ENCODE data around the gene CRACR2A. TPM values are rescaled to one million over a fixed set of nuclear protein-coding genes. Genes with fewer than 3 reads are reported as not detected.

Gene CRACR2A
- polyA plus RNA-seq, 3 donors: 2.8 to 10.7 (median 5.8) TPM

- Histone ChIP-seq H3K9ac (ENCODE audit: insufficient read depth, low read length, poor library complexity, severe bottlenecking) (no peak overlapping the region), H3K79me2 (ENCODE audit: insufficient read depth, low read length) (no peaks in the 10 kb centered on the region), H3K4me2 (replicated peaks; ENCODE audit: extremely low read depth, low read length, poor library complexity, severe bottlenecking) (no peak overlapping the region), H3K27me3 (ENCODE audit: control insufficient read depth in 2 of 2, insufficient read depth in 2 of 2, low read length in 2 of 2) (no peaks in the 10 kb centered on the region), H3K4me3 (replicated peaks in 1 of 3; ENCODE audit: low read depth in 2 of 3, low read length in 3 of 3) (no peak overlapping the region), H2AFZ (ENCODE audit: insufficient read depth, low read depth, low read length, poor library complexity, severe bottlenecking) (no peak overlapping the region), H4K20me1 (ENCODE audit: insufficient read depth, low read length) (no peaks in the 10 kb centered on the region), H3K4me1 (ENCODE audit: control insufficient read depth in 1 of 2, insufficient read depth in 2 of 2, low read length in 2 of 2) (no peaks in the 10 kb centered on the region), H3K27ac (ENCODE audit: low read depth in 1 of 2, low read length in 2 of 2) (no peak overlapping the region), H3K9me3 (replicated peaks in 1 of 2; ENCODE audit: control insufficient read depth in 1 of 2, insufficient read depth in 1 of 2, low read length in 2 of 2) (no peaks in the 10 kb centered on the region), H3K36me3 (replicated peaks in 1 of 2; ENCODE audit: control insufficient read depth in 1 of 2, insufficient read depth in 2 of 2, low read length in 2 of 2) (peaks cover 90 to 100% of the 10 kb centered on the region in 2 donors)
- TF ChIP-seq CTCF (IDR thresholded peaks at IDR 0.05): no peak
- Mint-ChIP-seq H3K36me3 (peaks cover 85 to 87% of the 10 kb centered on the region in 2 donors), H3K4me1 (no peaks in the 10 kb centered on the region), H3K27ac (no peak overlapping the region), H3K9me3 (peaks cover 0 to 2% (median 0%) of the 10 kb centered on the region in 7 donors), H3K27me3 (ENCODE audit: low read depth in 3 of 3) (no peaks in the 10 kb centered on the region), H3K4me3 (no peak overlapping the region)
- intact Hi-C loops (cut with micrococcal nuclease): loop anchor here in 1 of 2 donors (10.0 kb wide), 1 partner anchor 118 kb away; no protein-coding TSS in a partner anchor
- no peak for DNase-seq
- 98% methylated on average over 8 of the region's 13 CpGs for WGBS (ENCODE audit: insufficient coverage)
Measured at GRCh38 chr12:3656946-3657622, 95.8 kb downstream of the CRACR2A start.

GRCh38 chr12:3655328-3655900, 97.5 kb downstream of the CRACR2A start:
- DNase-seq: no peak
- H3K4me1 Mint-ChIP-seq: peaks cover 2% of the 10 kb centered on the region
- H3K79me2 ChIP-seq (ENCODE audit: insufficient read depth, low read length): no peaks in the 10 kb centered on the region
- TF ChIP-seq CTCF (IDR thresholded peaks at IDR 0.05): peak; percentile 17
- H3K27me3 ChIP-seq (ENCODE audit: control insufficient read depth in 2 of 2, insufficient read depth in 2 of 2, low read length in 2 of 2): no peaks in the 10 kb centered on the region
- H3K4me1 ChIP-seq (ENCODE audit: control insufficient read depth in 1 of 2, insufficient read depth in 2 of 2, low read length in 2 of 2): peaks cover 0 to under 1% of the 10 kb centered on the region in 2 donors
- H3K9me3 Mint-ChIP-seq: peaks cover 0 to 2% (median 0%) of the 10 kb centered on the region in 7 donors
- intact Hi-C loops (cut with micrococcal nuclease): loop anchor here in 1 of 2 donors (10.0 kb wide), 1 partner anchor 119 kb away; no protein-coding TSS in a partner anchor
- H2AFZ ChIP-seq (ENCODE audit: insufficient read depth, low read depth, low read length, poor library complexity, severe bottlenecking): no peak overlapping the region
- H3K36me3 ChIP-seq (replicated peaks in 1 of 2; ENCODE audit: control insufficient read depth in 1 of 2, insufficient read depth in 2 of 2, low read length in 2 of 2): peaks cover 76 to 100% of the 10 kb centered on the region in 2 donors
- H3K27ac Mint-ChIP-seq: no peak overlapping the region
- H3K36me3 Mint-ChIP-seq: peaks cover 80 to 85% of the 10 kb centered on the region in 2 donors
- H3K9ac ChIP-seq (ENCODE audit: insufficient read depth, low read length, poor library complexity, severe bottlenecking): no peak overlapping the region
- no peaks in the 10 kb centered on the region for H3K9me3 ChIP-seq (replicated peaks in 1 of 2; ENCODE audit: control insufficient read depth in 1 of 2, insufficient read depth in 1 of 2, low read length in 2 of 2)
- no peaks in the 10 kb centered on the region for H4K20me1 ChIP-seq (ENCODE audit: insufficient read depth, low read length)
- H3K4me3 Mint-ChIP-seq: peak overlapping the region in 1 of 2 donors; percentile 34
- H3K4me2 ChIP-seq (replicated peaks; ENCODE audit: extremely low read depth, low read length, poor library complexity, severe bottlenecking): no peak overlapping the region
- H3K27me3 Mint-ChIP-seq (ENCODE audit: low read depth in 3 of 3): no peaks in the 10 kb centered on the region
- 46% methylated on average over 3 of the region's 4 CpGs for WGBS (ENCODE audit: insufficient coverage)
- no peak overlapping the region for H3K4me3 ChIP-seq (replicated peaks in 1 of 3; ENCODE audit: low read depth in 2 of 3, low read length in 3 of 3)
- no peak overlapping the region for H3K27ac ChIP-seq (ENCODE audit: low read depth in 1 of 2, low read length in 2 of 2)

Measured in CD14-positive monocyte (primary cell).